Ramos (cell line): ENCODE data around the gene STARD10.
"Not testable (repeated sequence)": the region's sequence is repeated elsewhere in the genome, so short reads cannot be mapped to it uniquely, and the experiment has no call there.

ENCODE experiments used
- in situ Hi-C: fragments of 300-500 bp; cut with MboI; formaldehyde crosslinking; loops from one replicate; pipeline ENCODE4 v1.14.3; 2022; ENCODE audit warnings: low sequenced_read_pairs; ENCODE audit not compliant: unreplicated experiment

The STARD10 gene

GRCh38 chr11:72793425-72794367, at the start of gene STARD10:
STARD10 (minus strand) TSS chr11:72794047; CDS start chr11:72781181, 12,866 bp downstream.
- in situ Hi-C loops = loop anchor here (5.0 kb wide), 1 partner anchor 71 kb away; no protein-coding TSS in a partner anchor

GRCh38 chr11:72842653-72843330, 48.9 kb upstream of the STARD10 start:
- in situ Hi-C loops = no loop called here

GRCh38 chr11:72842126-72842525, 48.3 kb upstream of the STARD10 start:
- in situ Hi-C loops = no loop called here

- in situ Hi-C loops = no loop called here
Measured at GRCh38 chr11:72841397-72841796, 47.5 kb upstream of the STARD10 start.

- in situ Hi-C loops = no loop called here
Measured at GRCh38 chr11:72840780-72841179, 46.9 kb upstream of the STARD10 start.

- in situ Hi-C loops = no loop called here
Measured at GRCh38 chr11:72838691-72839305, 45.0 kb upstream of the STARD10 start.

GRCh38 chr11:72836111-72836510, 42.3 kb upstream of the STARD10 start:
- in situ Hi-C loops = no loop called here

- in situ Hi-C loops = loop anchor here (5.0 kb wide), 1 partner anchor 342 kb away; no protein-coding TSS in a partner anchor
Measured at GRCh38 chr11:72834905-72835304, 41.1 kb upstream of the STARD10 start.

GRCh38 chr11:72833811-72834493, 40.1 kb upstream of the STARD10 start:
- in situ Hi-C loops = loop anchor here (5.0 kb wide), 1 partner anchor 343 kb away; no protein-coding TSS in a partner anchor

GRCh38 chr11:72833083-72833733, 39.4 kb upstream of the STARD10 start:
- in situ Hi-C loops = loop anchor here (5.0 kb wide), 1 partner anchor 344 kb away; no protein-coding TSS in a partner anchor

- in situ Hi-C loops = loop anchor here (5.0 kb wide), 1 partner anchor 345 kb away; no protein-coding TSS in a partner anchor
Measured at GRCh38 chr11:72832301-72833082, 38.6 kb upstream of the STARD10 start.

GRCh38 chr11:72831521-72832300, 37.9 kb upstream of the STARD10 start:
- in situ Hi-C loops = loop anchor here (5.0 kb wide), 1 partner anchor 346 kb away; no protein-coding TSS in a partner anchor

GRCh38 chr11:72829884-72830533, 36.2 kb upstream of the STARD10 start:
- in situ Hi-C loops = loop anchor here (5.0 kb wide), 1 partner anchor 347 kb away; no protein-coding TSS in a partner anchor

- in situ Hi-C loops = no loop called here
Measured at GRCh38 chr11:72829178-72829577, 35.3 kb upstream of the STARD10 start.

GRCh38 chr11:72828692-72829101, 34.9 kb upstream of the STARD10 start:
- in situ Hi-C loops = no loop called here

- in situ Hi-C loops = no loop called here
Measured at GRCh38 chr11:72828081-72828567, 34.3 kb upstream of the STARD10 start.

GRCh38 chr11:72827656-72828055, 33.8 kb upstream of the STARD10 start:
- in situ Hi-C loops = not testable (repeated sequence)
